Liver (tissue), 9 donors: ENCODE results near the gene ELF1. TPM values are rescaled to one million over a fixed set of nuclear protein-coding genes. Genes with fewer than 3 reads are reported as not detected.

Source experiments
- DNase-seq: peaks from one replicate; pipeline ENCODE4 v3.0.0-alpha.2; 2017; ENCODE audit warnings: low spot score
- H3K27ac ChIP-seq, 2 donors: one replicate each; pipeline ENCODE4 v1.7.0; 2013; ENCODE audit warnings: inconsistent platforms in 2 of 2, low read length in 2 of 2, control low read depth in 1 of 2, low read depth in 1 of 2, mild to moderate bottlenecking in 1 of 2
- H3K27me3 ChIP-seq, 4 donors: one replicate each; pipeline versions ENCODE4 v1.6.1 to v1.7.0; 2013; ENCODE audit warnings: low read length in 3 of 4, inconsistent platforms in 1 of 4, mild to moderate bottlenecking in 1 of 4, moderate library complexity in 1 of 4; ENCODE audit not compliant: control insufficient read depth in 4 of 4, insufficient read depth in 4 of 4
- H3K36me3 ChIP-seq, 4 donors: one replicate each; pipeline versions ENCODE4 v1.6.1 to v1.7.0; 2013; ENCODE audit warnings: low read length in 3 of 4, mild to moderate bottlenecking in 3 of 4, low read depth in 1 of 4, moderate library complexity in 1 of 4; ENCODE audit not compliant: control insufficient read depth in 4 of 4, insufficient read depth in 3 of 4
- H3K4me1 ChIP-seq, 4 donors: one replicate each; pipeline versions ENCODE4 v1.6.1 to v1.7.0; 2013; ENCODE audit warnings: low read length in 3 of 4, mild to moderate bottlenecking in 3 of 4, moderate library complexity in 1 of 4; ENCODE audit not compliant: control insufficient read depth in 4 of 4, insufficient read depth in 4 of 4
- H3K4me3 ChIP-seq, 3 donors: one replicate each; pipeline versions ENCODE4 v1.6.1 to v1.7.0; 2013; ENCODE audit warnings: low read length in 3 of 3, control low read depth in 1 of 3, low read depth in 1 of 3, mild to moderate bottlenecking in 1 of 3
- H3K9ac ChIP-seq, 2 donors: one replicate each; pipeline ENCODE4 v1.7.0; 2013; ENCODE audit warnings: low read length in 2 of 2, mild to moderate bottlenecking in 2 of 2, moderate library complexity in 2 of 2, control low read depth in 1 of 2, low read depth in 1 of 2
- H3K9me3 ChIP-seq, 4 donors: one replicate each; pipeline versions ENCODE4 v1.6.1 to v1.7.0; 2013; ENCODE audit warnings: low read length in 3 of 4; ENCODE audit not compliant: control insufficient read depth in 4 of 4
- EGR1 ChIP-seq, 2 donors: IDR thresholded peaks; 2 replicates each; pipeline ENCODE4 v1.6.1; 2016 to 2018; ENCODE audit warnings: antibody characterized with exemption in 2 of 2, low read depth in 2 of 2
- HNF4G ChIP-seq: IDR thresholded peaks from 2 replicates; pipeline ENCODE4 v1.6.1; 2016; ENCODE audit warnings: antibody characterized with exemption
- JUND ChIP-seq, 2 donors: IDR thresholded peaks; 2 replicates each; pipeline ENCODE4 v1.6.1; 2016; ENCODE audit warnings: antibody characterized with exemption in 2 of 2
- RAD21 ChIP-seq, 2 donors: IDR thresholded peaks; 2 replicates each; pipeline ENCODE4 v1.6.1; 2016; ENCODE audit warnings: antibody characterized with exemption in 2 of 2, mild to moderate bottlenecking in 2 of 2
- RXRA ChIP-seq, 2 donors: IDR thresholded peaks; 2 replicates each; pipeline ENCODE4 v1.6.1; 2017 to 2018; ENCODE audit warnings: antibody characterized with exemption in 2 of 2, mild to moderate bottlenecking in 1 of 2
- YY1 ChIP-seq: IDR thresholded peaks from 2 replicates; pipeline ENCODE4 v1.6.1; 2016; ENCODE audit warnings: antibody characterized with exemption, mild to moderate bottlenecking
- WGBS: extraction: QIAGEN DNeasy Blood & Tissue Kit; methylation state at CpG from one replicate; pipeline ENCODE4 v1.1.7; 2013; 5-methylcytosine and 5-hydroxymethylcytosine counted together
- polyA plus RNA-seq, 2 donors: library from polyadenylated mRNA; stranded (reverse) in 1 of 2; unstranded in 1 of 2; fragments of 200-250 nt in 1 of 2; fragments of >200 nt in 1 of 2; fragmentation: Nextera tagmentation in 1 of 2; extraction: Ambion mirVana in 1 of 2; gene quantifications; one replicate each; pipeline versions ENCODE4 v1.2.1 to v1.2.3, GENCODE V29; 2013 to 2015
- total RNA-seq, 2 donors: library from RNA; depleted of rRNA; stranded (reverse); fragments of >200 nt; gene quantifications; one replicate each; pipeline ENCODE4 v1.2.3, GENCODE V29; 2014
- TF ChIP-seq, protein P1 (sequence below): fragments of 150-350 bp; IDR thresholded peaks from 2 replicates; pipeline ENCODE4 v1.5.1; 2017; ENCODE audit warnings: improper control_type of control experiment, low read depth, low read length; ENCODE audit not compliant: missing input control
- TF ChIP-seq, protein P2 (sequence below): IDR thresholded peaks from 2 replicates; pipeline ENCODE4 v1.6.1; 2016; ENCODE audit warnings: antibody characterized with exemption
- TF ChIP-seq, protein P3 (sequence below): IDR thresholded peaks from 2 replicates; pipeline ENCODE4 v1.6.1; 2016; ENCODE audit warnings: antibody characterized with exemption
- TF ChIP-seq, protein P4 (sequence below): IDR thresholded peaks from 2 replicates; pipeline ENCODE4 v1.6.1; 2016; ENCODE audit warnings: antibody characterized with exemption
- TF ChIP-seq, protein P5 (sequence below): IDR thresholded peaks from 2 replicates; pipeline ENCODE4 v1.6.1; 2016; ENCODE audit warnings: antibody characterized with exemption, mild to moderate bottlenecking
- donor health status: healthy.
- donor health status: healthy.
- donor health status: healthy.
- donor health status: healthy.
- donor health status: healthy.

The ELF1 gene
- total and polyA plus RNA-seq, 4 donors, result 15.3 to 57.2 (median 26.5) TPM

DNA sequence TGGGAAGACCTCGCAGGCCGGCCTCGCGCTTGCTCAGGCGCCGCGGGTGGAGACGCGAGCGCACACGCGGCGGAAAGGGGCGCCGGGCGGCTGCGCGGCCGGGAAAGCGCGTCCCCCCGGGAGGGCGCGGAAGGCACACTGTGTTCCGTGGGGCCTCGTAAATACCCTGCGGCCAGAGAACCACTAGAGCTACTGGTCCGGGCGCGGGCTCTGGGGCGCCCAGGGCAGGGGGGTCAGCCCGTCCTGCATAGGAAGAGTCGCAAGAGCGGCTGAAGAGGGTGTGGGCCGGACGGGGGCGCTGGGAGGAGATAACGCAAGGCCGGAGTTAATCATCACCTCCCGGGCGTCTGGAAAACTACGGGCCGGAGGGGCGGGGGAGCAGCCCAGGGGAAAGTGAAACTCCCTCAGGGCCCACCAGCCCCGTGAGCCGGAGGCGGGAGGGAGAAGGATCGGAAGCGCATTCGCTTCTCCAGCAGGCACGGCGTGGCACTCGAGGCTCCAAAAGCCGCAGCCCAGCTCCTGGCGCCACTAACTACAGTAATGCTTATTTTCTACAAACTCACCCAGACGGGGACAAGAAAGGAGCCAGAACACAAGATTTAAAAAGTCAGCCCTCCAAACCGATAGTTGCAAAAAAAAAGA lies 41.1 kb upstream of the ELF1 start (continued):
- TF ChIP-seq, protein P1, sequence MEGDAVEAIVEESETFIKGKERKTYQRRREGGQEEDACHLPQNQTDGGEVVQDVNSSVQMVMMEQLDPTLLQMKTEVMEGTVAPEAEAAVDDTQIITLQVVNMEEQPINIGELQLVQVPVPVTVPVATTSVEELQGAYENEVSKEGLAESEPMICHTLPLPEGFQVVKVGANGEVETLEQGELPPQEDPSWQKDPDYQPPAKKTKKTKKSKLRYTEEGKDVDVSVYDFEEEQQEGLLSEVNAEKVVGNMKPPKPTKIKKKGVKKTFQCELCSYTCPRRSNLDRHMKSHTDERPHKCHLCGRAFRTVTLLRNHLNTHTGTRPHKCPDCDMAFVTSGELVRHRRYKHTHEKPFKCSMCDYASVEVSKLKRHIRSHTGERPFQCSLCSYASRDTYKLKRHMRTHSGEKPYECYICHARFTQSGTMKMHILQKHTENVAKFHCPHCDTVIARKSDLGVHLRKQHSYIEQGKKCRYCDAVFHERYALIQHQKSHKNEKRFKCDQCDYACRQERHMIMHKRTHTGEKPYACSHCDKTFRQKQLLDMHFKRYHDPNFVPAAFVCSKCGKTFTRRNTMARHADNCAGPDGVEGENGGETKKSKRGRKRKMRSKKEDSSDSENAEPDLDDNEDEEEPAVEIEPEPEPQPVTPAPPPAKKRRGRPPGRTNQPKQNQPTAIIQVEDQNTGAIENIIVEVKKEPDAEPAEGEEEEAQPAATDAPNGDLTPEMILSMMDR, result no peak
- peak; percentile 38 for TF ChIP-seq YY1
- TF ChIP-seq RAD21 (IDR thresholded peaks at IDR 0.05), result peak in 1 of 2 donors; percentile 52
- peak in 1 of 2 donors; percentile 58 for TF ChIP-seq EGR1 (IDR thresholded peaks at IDR 0.05; ENCODE audit: low read depth in 2 of 2)
- TF ChIP-seq JUND (IDR thresholded peaks at IDR 0.05), result peak; percentile 26 to 31
- TF ChIP-seq, protein P2, sequence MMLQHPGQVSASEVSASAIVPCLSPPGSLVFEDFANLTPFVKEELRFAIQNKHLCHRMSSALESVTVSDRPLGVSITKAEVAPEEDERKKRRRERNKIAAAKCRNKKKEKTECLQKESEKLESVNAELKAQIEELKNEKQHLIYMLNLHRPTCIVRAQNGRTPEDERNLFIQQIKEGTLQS, result no peak

DNA sequence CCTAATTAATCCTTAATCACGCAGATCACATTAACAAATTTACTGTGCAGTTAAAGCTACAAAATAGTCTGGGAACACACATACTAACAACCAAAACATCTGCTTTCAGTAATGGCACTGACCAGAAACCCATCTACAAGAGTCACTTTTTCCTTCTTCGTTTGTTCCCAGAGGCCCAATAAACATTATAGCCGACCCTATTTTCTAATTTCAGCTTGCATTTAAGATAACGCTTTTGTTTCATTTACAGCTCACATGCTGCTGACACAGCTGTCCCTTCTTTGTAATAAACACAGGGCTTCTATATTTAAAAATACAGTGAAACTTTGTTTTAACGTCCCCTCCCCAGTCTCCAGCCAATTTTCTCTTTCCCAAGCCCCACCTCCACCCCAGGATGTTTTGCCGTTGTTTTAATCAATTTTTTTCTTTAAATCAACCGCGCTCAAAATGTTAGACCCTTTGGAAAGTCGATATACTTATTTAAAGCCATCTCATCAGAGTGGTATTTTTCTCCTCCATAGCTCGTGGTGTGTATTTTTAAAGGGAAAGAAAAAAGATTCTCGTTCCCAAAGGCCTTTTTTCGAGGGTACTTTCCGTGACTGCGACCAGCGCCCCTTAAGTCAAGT lies 40.5 kb upstream of the ELF1 start:
- Histone ChIP-seq H3K9me3 (no peaks in the 10 kb centered on the region), H3K9ac (peak overlapping the region; percentile 32 to 94), H3K27me3 (no peaks in the 10 kb centered on the region), H3K27ac (peak overlapping the region; percentile 86 to 99), H3K4me3 (peak overlapping the region; percentile 81 to 97 (median 87)), H3K4me1 (peaks cover 10 to 54% (median 45%) of the 10 kb centered on the region in 4 donors), H3K36me3 (no peaks in the 10 kb centered on the region)
- no peak for DNase-seq
- TF ChIP-seq, protein P3, sequence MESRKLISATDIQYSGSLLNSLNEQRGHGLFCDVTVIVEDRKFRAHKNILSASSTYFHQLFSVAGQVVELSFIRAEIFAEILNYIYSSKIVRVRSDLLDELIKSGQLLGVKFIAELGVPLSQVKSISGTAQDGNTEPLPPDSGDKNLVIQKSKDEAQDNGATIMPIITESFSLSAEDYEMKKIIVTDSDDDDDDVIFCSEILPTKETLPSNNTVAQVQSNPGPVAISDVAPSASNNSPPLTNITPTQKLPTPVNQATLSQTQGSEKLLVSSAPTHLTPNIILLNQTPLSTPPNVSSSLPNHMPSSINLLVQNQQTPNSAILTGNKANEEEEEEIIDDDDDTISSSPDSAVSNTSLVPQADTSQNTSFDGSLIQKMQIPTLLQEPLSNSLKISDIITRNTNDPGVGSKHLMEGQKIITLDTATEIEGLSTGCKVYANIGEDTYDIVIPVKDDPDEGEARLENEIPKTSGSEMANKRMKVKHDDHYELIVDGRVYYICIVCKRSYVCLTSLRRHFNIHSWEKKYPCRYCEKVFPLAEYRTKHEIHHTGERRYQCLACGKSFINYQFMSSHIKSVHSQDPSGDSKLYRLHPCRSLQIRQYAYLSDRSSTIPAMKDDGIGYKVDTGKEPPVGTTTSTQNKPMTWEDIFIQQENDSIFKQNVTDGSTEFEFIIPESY, result no peak
- TF ChIP-seq, protein P4, sequence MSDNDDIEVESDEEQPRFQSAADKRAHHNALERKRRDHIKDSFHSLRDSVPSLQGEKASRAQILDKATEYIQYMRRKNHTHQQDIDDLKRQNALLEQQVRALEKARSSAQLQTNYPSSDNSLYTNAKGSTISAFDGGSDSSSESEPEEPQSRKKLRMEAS, result peak; percentile 1
- TF ChIP-seq, protein P1, result no peak
- TF ChIP-seq, protein P2, result no peak
- TF ChIP-seq RAD21 (IDR thresholded peaks at IDR 0.05) (no peak), RXRA (IDR thresholded peaks at IDR 0.05) (no peak), HNF4G (no peak), EGR1 (IDR thresholded peaks at IDR 0.05; ENCODE audit: low read depth in 2 of 2) (no peak)
- TF ChIP-seq, protein P5, sequence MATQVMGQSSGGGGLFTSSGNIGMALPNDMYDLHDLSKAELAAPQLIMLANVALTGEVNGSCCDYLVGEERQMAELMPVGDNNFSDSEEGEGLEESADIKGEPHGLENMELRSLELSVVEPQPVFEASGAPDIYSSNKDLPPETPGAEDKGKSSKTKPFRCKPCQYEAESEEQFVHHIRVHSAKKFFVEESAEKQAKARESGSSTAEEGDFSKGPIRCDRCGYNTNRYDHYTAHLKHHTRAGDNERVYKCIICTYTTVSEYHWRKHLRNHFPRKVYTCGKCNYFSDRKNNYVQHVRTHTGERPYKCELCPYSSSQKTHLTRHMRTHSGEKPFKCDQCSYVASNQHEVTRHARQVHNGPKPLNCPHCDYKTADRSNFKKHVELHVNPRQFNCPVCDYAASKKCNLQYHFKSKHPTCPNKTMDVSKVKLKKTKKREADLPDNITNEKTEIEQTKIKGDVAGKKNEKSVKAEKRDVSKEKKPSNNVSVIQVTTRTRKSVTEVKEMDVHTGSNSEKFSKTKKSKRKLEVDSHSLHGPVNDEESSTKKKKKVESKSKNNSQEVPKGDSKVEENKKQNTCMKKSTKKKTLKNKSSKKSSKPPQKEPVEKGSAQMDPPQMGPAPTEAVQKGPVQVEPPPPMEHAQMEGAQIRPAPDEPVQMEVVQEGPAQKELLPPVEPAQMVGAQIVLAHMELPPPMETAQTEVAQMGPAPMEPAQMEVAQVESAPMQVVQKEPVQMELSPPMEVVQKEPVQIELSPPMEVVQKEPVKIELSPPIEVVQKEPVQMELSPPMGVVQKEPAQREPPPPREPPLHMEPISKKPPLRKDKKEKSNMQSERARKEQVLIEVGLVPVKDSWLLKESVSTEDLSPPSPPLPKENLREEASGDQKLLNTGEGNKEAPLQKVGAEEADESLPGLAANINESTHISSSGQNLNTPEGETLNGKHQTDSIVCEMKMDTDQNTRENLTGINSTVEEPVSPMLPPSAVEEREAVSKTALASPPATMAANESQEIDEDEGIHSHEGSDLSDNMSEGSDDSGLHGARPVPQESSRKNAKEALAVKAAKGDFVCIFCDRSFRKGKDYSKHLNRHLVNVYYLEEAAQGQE, result no peak
- WGBS, result 1% methylated on average over 15 of the region's 15 CpGs
